ENCODE results near the gene C1orf122.

DNA sequence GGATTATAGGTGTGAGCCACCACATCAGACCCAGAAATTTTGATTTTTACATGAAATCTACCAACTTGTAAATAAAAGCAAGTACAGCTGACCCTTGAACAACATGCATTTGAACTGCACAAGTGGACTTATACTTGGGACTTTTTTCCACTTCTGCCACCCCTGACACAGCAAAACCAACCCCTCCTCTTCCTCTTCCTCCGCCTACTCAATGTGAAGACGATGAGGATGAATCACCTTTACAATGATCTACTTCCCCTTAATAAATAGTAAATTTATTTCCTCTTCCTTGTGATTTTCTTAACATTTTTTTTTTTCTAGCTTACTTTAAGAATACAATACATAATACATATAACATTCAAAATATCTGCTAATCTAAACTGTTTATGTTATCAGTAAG lies 17.9 kb downstream of the C1orf122 start:
- TF ChIP-seq, protein P1, sequence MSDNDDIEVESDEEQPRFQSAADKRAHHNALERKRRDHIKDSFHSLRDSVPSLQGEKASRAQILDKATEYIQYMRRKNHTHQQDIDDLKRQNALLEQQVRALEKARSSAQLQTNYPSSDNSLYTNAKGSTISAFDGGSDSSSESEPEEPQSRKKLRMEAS (IDR thresholded peaks at IDR 0.05; ENCODE audit: low read depth) = no peak
- no peak for TF ChIP-seq FOSL2 (IDR thresholded peaks at IDR 0.05; ENCODE audit: borderline replicate concordance, low read depth)
- no peak for TF ChIP-seq MXI1 (IDR thresholded peaks at IDR 0.05; ENCODE audit: low read depth, low read length)
- no peak for TF ChIP-seq SIN3A (IDR thresholded peaks at IDR 0.05; ENCODE audit: borderline replicate concordance, low read depth, low read length)
- TF ChIP-seq, protein P2, sequence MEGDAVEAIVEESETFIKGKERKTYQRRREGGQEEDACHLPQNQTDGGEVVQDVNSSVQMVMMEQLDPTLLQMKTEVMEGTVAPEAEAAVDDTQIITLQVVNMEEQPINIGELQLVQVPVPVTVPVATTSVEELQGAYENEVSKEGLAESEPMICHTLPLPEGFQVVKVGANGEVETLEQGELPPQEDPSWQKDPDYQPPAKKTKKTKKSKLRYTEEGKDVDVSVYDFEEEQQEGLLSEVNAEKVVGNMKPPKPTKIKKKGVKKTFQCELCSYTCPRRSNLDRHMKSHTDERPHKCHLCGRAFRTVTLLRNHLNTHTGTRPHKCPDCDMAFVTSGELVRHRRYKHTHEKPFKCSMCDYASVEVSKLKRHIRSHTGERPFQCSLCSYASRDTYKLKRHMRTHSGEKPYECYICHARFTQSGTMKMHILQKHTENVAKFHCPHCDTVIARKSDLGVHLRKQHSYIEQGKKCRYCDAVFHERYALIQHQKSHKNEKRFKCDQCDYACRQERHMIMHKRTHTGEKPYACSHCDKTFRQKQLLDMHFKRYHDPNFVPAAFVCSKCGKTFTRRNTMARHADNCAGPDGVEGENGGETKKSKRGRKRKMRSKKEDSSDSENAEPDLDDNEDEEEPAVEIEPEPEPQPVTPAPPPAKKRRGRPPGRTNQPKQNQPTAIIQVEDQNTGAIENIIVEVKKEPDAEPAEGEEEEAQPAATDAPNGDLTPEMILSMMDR (IDR thresholded peaks at IDR 0.05) = no peak
- TF ChIP-seq POLR2AphosphoS5 (IDR thresholded peaks at IDR 0.05; ENCODE audit: low read depth, low read length) = no peak
- TF ChIP-seq FOXJ3 (CRISPR knock-in tag; IDR thresholded peaks at IDR 0.05) = no peak
- no peak for TF ChIP-seq EZH2phosphoT487 (IDR thresholded peaks at IDR 0.05; ENCODE audit: borderline replicate concordance, low read depth)
- TF ChIP-seq JUND (IDR thresholded peaks at IDR 0.05) = no peak
- no peak for TF ChIP-seq YY1 (IDR thresholded peaks at IDR 0.05; ENCODE audit: low read depth)
- no peak for TF ChIP-seq SMC3 (IDR thresholded peaks at IDR 0.05; ENCODE audit: low read depth, low read length)
- TF ChIP-seq, protein P3, sequence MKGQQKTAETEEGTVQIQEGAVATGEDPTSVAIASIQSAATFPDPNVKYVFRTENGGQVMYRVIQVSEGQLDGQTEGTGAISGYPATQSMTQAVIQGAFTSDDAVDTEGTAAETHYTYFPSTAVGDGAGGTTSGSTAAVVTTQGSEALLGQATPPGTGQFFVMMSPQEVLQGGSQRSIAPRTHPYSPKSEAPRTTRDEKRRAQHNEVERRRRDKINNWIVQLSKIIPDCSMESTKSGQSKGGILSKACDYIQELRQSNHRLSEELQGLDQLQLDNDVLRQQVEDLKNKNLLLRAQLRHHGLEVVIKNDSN (IDR thresholded peaks at IDR 0.05; ENCODE audit: borderline replicate concordance, low read depth) = no peak
